ENCODE results near the gene MRPL54. TPM values are rescaled to one million over a fixed set of nuclear protein-coding genes. Genes with fewer than 3 reads are reported as not detected.

The MRPL54 gene
- total RNA-seq, 1 donor from 2014 or later, result 43.5 TPM

DNA sequence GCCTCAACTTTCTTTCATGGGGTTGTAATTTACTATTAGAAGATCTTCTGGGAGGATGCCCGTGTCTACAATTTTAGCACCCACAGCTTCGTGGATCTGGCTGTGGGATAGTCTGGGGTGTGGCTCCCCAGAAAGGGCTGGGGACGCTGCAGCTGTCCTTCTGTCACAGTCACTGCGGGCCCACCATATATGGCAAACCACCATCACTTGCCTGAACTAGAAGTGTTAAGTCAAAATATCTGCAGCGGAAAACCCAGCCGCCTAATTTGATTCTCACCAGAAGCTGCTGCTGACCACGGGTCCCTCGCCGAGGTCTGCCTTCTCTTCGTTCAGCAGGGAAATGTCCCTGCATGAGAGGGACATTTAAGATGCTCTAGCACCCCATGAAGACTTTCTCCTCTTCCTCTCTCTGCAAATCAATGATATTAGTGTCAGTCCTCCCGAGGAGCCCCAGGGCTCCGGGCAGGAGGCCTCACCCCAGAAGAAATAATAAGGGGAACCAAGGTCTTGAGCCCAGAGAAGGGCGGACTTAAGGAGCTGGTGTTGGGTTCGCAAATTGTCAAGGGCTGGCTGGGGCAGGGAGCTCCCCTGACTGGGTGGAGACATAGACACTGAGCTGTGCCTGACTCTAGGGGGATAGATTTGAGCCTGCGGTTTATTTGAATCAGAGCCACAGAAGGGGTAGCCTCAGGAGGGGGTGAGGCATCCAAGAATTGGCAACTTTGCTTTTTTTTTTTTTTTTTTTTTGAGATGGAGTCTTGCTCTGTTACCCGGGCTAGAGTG is 26.7 kb downstream of the MRPL54 start:
- no peak overlapping the region for H2AFZ ChIP-seq (ENCODE audit: low read depth, low read length)
- Mint-ChIP-seq H3K36me3 (ENCODE audit: low read depth, unreplicated experiment) (no peaks in the 10 kb centered on the region), H3K4me3 (ENCODE audit: unreplicated experiment) (no peak overlapping the region), H3K9me3 (ENCODE audit: unreplicated experiment) (peaks cover 21% of the 10 kb centered on the region), H3K27me3 (ENCODE audit: low read depth, unreplicated experiment) (peaks cover 45% of the 10 kb centered on the region), H3K27ac (ENCODE audit: unreplicated experiment) (no peak overlapping the region), H3K4me1 (ENCODE audit: low read depth, unreplicated experiment) (no peaks in the 10 kb centered on the region)
- TF ChIP-seq, protein P1, sequence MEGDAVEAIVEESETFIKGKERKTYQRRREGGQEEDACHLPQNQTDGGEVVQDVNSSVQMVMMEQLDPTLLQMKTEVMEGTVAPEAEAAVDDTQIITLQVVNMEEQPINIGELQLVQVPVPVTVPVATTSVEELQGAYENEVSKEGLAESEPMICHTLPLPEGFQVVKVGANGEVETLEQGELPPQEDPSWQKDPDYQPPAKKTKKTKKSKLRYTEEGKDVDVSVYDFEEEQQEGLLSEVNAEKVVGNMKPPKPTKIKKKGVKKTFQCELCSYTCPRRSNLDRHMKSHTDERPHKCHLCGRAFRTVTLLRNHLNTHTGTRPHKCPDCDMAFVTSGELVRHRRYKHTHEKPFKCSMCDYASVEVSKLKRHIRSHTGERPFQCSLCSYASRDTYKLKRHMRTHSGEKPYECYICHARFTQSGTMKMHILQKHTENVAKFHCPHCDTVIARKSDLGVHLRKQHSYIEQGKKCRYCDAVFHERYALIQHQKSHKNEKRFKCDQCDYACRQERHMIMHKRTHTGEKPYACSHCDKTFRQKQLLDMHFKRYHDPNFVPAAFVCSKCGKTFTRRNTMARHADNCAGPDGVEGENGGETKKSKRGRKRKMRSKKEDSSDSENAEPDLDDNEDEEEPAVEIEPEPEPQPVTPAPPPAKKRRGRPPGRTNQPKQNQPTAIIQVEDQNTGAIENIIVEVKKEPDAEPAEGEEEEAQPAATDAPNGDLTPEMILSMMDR (IDR thresholded peaks at IDR 0.05; ENCODE audit: insufficient read depth, low read depth, low read length), result no peak
- TF ChIP-seq EZH2 (IDR thresholded peaks at IDR 0.05; ENCODE audit: insufficient read depth, low read length), result no peak
- peaks cover 8% of the 10 kb centered on the region for H3K9me3 ChIP-seq (ENCODE audit: insufficient read depth, low read depth, low read length)
- no peaks in the 10 kb centered on the region for H3K36me3 ChIP-seq (ENCODE audit: insufficient read depth, low read length)
- no peaks in the 10 kb centered on the region for H4K20me1 ChIP-seq (ENCODE audit: insufficient read depth, low read length)
- no peaks in the 10 kb centered on the region for H3K4me1 ChIP-seq (ENCODE audit: insufficient read depth, low read length)
- no peak for DNase-seq (ENCODE audit: low read depth)
- H3K4me2 ChIP-seq (ENCODE audit: low read length), result no peak overlapping the region
- FAIRE-seq, result no peak
- no peak overlapping the region for H3K9ac ChIP-seq (ENCODE audit: low read length)
- H3K4me3 ChIP-seq (ENCODE audit: insufficient read depth, low read depth, low read length), result no peak overlapping the region
- no peaks in the 10 kb centered on the region for H3K79me2 ChIP-seq (ENCODE audit: insufficient read depth, low read length)
- no peak overlapping the region for H3K27ac ChIP-seq (ENCODE audit: low read depth, low read length)
- H3K27me3 ChIP-seq (ENCODE audit: insufficient read depth, low read length), result peaks cover 15% of the 10 kb centered on the region

DNA sequence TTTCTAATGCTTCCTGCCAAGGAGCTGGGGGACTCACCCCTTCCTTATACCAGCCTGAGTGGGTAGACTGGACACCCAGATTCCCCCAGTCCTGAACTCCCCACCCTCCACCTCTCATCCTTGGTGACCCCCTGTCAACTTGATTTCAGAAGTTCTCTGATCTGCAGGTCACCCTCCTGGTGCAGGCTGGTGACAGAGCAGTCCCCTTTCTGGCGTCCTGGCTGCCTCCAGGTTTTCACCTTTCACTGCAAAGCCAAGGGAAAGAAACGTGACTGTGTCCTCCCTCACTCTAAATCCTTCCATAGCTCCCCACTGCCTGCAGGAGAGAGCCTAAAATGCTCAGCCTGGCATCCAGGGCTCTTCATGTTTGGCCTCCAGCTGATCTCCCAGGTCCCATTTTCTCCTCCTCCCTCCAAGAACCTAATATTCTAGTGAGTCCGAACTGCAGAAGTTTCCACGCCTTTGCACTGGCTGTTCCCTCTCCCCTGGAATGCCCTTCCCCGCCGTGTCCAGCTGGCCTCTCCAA is 27.8 kb downstream of the MRPL54 start:
- H3K9me3 ChIP-seq (ENCODE audit: insufficient read depth, low read depth, low read length), result peaks cover 8% of the 10 kb centered on the region
- H3K4me1 ChIP-seq (ENCODE audit: insufficient read depth, low read length), result no peaks in the 10 kb centered on the region
- H4K20me1 ChIP-seq (ENCODE audit: insufficient read depth, low read length), result no peaks in the 10 kb centered on the region
- Mint-ChIP-seq H3K27me3 (ENCODE audit: low read depth, unreplicated experiment) (peaks cover 36% of the 10 kb centered on the region), H3K27ac (ENCODE audit: unreplicated experiment) (no peak overlapping the region), H3K9me3 (ENCODE audit: unreplicated experiment) (peaks cover 21% of the 10 kb centered on the region), H3K4me3 (ENCODE audit: unreplicated experiment) (peak overlapping the region; percentile 35), H3K36me3 (ENCODE audit: low read depth, unreplicated experiment) (no peaks in the 10 kb centered on the region), H3K4me1 (ENCODE audit: low read depth, unreplicated experiment) (no peaks in the 10 kb centered on the region)
- H3K27me3 ChIP-seq (ENCODE audit: insufficient read depth, low read length), result peaks cover 8% of the 10 kb centered on the region
- H3K79me2 ChIP-seq (ENCODE audit: insufficient read depth, low read length), result no peaks in the 10 kb centered on the region
- FAIRE-seq, result no peak
- H3K4me2 ChIP-seq (ENCODE audit: low read length), result no peak overlapping the region
- H2AFZ ChIP-seq (ENCODE audit: low read depth, low read length), result no peak overlapping the region
- no peak for DNase-seq (ENCODE audit: low read depth)
- no peaks in the 10 kb centered on the region for H3K36me3 ChIP-seq (ENCODE audit: insufficient read depth, low read length)
- H3K9ac ChIP-seq (ENCODE audit: low read length), result no peak overlapping the region
- no peak overlapping the region for H3K27ac ChIP-seq (ENCODE audit: low read depth, low read length)
- H3K4me3 ChIP-seq (ENCODE audit: insufficient read depth, low read depth, low read length), result no peak overlapping the region
- no peak for TF ChIP-seq EZH2 (IDR thresholded peaks at IDR 0.05; ENCODE audit: insufficient read depth, low read length)
- TF ChIP-seq, protein P1 (IDR thresholded peaks at IDR 0.05; ENCODE audit: insufficient read depth, low read depth, low read length), result no peak

DNA sequence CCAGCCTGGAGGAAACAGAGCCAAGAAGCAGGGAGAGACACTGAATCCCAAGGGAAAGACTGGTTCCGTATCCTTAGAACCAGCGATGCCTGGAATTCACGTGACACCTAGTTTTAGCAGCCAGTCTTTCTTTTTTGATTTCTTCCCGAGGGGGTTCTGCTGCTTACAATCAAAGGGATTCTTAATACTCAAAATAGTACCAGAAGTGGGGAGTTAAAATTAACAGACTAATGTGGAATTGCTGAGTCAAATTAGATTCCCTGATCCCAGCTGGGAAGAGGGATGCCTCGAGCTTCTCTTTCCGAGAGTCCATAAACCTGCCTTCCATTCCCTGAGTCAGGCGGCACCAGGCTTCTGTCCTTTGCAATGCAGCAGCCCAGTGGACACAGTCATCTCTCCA is 28.5 kb downstream of the MRPL54 start:
- Mint-ChIP-seq H3K36me3 (ENCODE audit: low read depth, unreplicated experiment) (no peaks in the 10 kb centered on the region), H3K4me3 (ENCODE audit: unreplicated experiment) (no peak overlapping the region), H3K27ac (ENCODE audit: unreplicated experiment) (no peak overlapping the region), H3K9me3 (ENCODE audit: unreplicated experiment) (peaks cover 21% of the 10 kb centered on the region), H3K4me1 (ENCODE audit: low read depth, unreplicated experiment) (no peaks in the 10 kb centered on the region), H3K27me3 (ENCODE audit: low read depth, unreplicated experiment) (peaks cover 36% of the 10 kb centered on the region)
- no peak overlapping the region for H2AFZ ChIP-seq (ENCODE audit: low read depth, low read length)
- H4K20me1 ChIP-seq (ENCODE audit: insufficient read depth, low read length), result no peaks in the 10 kb centered on the region
- H3K9ac ChIP-seq (ENCODE audit: low read length), result no peak overlapping the region
- no peak for FAIRE-seq
- H3K79me2 ChIP-seq (ENCODE audit: insufficient read depth, low read length), result no peaks in the 10 kb centered on the region
- no peak for DNase-seq (ENCODE audit: low read depth)
- peaks cover 8% of the 10 kb centered on the region for H3K9me3 ChIP-seq (ENCODE audit: insufficient read depth, low read depth, low read length)
- H3K4me2 ChIP-seq (ENCODE audit: low read length), result no peak overlapping the region
- no peaks in the 10 kb centered on the region for H3K4me1 ChIP-seq (ENCODE audit: insufficient read depth, low read length)
- H3K27ac ChIP-seq (ENCODE audit: low read depth, low read length), result no peak overlapping the region
- H3K36me3 ChIP-seq (ENCODE audit: insufficient read depth, low read length), result no peaks in the 10 kb centered on the region
- peaks cover 8% of the 10 kb centered on the region for H3K27me3 ChIP-seq (ENCODE audit: insufficient read depth, low read length)
- no peak for TF ChIP-seq EZH2 (IDR thresholded peaks at IDR 0.05; ENCODE audit: insufficient read depth, low read length)
- TF ChIP-seq, protein P1 (IDR thresholded peaks at IDR 0.05; ENCODE audit: insufficient read depth, low read depth, low read length), result no peak
- H3K4me3 ChIP-seq (ENCODE audit: insufficient read depth, low read depth, low read length), result no peak overlapping the region
